Activated T-helper 1 cell treated with anti-CD3 and anti-CD28 coated beads, Interleukin-2, amount 50 U/mL, for 16 hours (primary cell): ENCODE results near the gene SETD1B.

ENCODE experiments used
- DNase-seq, 2 donors: peaks; one replicate each; pipeline ENCODE4 v3.0.0-alpha.2; 2020; ENCODE audit warnings: low read depth in 1 of 2, low spot score in 1 of 2

The SETD1B gene

GRCh38 chr12:121807642-121808347 is 4.0 kb downstream of the SETD1B start:
- no peak for DNase-seq

GRCh38 chr12:121808623-121809022 is 4.8 kb downstream of the SETD1B start:
- DNase-seq = no peak

GRCh38 chr12:121809712-121810116 is 5.9 kb downstream of the SETD1B start:
- no peak for DNase-seq

- DNase-seq = no peak
Measured at GRCh38 chr12:121810234-121810817, 6.5 kb downstream of the SETD1B start.

GRCh38 chr12:121810833-121811433 is 7.1 kb downstream of the SETD1B start:
- no peak for DNase-seq

- DNase-seq = peak in 1 of 2 donors; percentile 66
Measured at GRCh38 chr12:121811434-121812319, 7.9 kb downstream of the SETD1B start.

- DNase-seq = no peak
Measured at GRCh38 chr12:121812320-121812871, 8.6 kb downstream of the SETD1B start.

GRCh38 chr12:121812921-121813896 is 9.4 kb downstream of the SETD1B start:
- DNase-seq = no peak

- no peak for DNase-seq
Measured at GRCh38 chr12:121813951-121814350, 10.1 kb downstream of the SETD1B start.

GRCh38 chr12:121814429-121815119 is 10.8 kb downstream of the SETD1B start:
- DNase-seq = no peak

- no peak for DNase-seq
Measured at GRCh38 chr12:121815263-121815662, 11.5 kb downstream of the SETD1B start.

- DNase-seq = no peak
Measured at GRCh38 chr12:121816925-121817647, 13.3 kb downstream of the SETD1B start.

GRCh38 chr12:121817648-121818043 is 13.8 kb downstream of the SETD1B start:
- DNase-seq = no peak

GRCh38 chr12:121819212-121819949 is 15.6 kb downstream of the SETD1B start:
- DNase-seq = no peak

- DNase-seq = no peak
Measured at GRCh38 chr12:121820056-121820455, 16.2 kb downstream of the SETD1B start.

GRCh38 chr12:121822393-121823100 is 18.7 kb downstream of the SETD1B start:
- DNase-seq = no peak

GRCh38 chr12:121823101-121823726 is 19.4 kb downstream of the SETD1B start:
- DNase-seq = no peak
